ENCODE data around the gene TIMELESS. TPM values are rescaled to one million over a fixed set of nuclear protein-coding genes. Genes with fewer than 3 reads are reported as not detected.

TIMELESS gene
- total and polyA plus RNA-seq, 4 experiments from 2014 or later, result 3.2 to 7.5 (median 6.2) TPM

DNA sequence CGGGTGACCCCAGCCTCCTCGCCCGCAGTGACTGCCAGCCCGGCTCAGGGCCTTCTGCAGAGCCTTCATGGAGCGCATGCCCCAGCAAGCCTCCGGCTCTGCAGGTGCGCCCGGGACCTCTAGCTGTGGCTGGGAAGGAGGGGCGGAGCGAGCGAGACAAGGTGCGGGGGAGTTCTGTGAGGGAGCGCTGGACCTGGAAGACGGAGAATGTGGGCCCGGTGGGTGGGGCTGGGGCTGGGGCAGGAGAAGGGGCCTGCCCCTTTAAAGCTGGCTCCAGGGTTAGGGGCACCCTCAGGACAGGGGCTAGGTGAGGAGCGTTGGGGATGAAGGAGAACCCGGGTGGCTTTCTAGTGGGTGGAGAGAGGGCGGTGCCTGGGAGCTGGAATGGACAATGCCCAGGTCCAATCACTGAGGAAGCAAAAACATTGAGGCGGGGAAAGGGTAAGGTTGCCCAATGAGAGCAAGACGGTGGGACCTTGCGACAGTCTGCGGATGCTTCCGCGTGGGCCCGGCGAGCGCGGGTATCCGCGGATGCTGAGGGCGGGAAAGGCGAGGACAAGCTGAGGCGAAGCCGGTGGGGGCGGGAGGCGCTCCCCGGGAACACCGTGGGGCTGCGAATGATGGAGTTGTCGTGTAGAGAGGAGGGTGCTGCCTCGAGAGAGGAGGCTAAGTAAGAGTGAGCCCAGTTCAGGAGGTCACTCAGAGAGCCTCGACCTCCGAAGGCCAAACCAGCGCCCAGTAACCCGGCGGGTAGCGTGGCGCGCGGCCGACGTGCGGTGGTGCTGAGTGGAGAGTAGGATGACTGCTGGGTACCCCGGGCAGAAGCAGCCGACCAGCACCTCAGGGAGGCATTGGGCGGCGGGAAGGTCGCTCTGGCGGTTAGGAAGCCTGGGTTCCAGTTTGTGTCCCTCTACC is 39.1 kb upstream of the TIMELESS start, which contains the start of gene GLS2:
Gene GLS2, minus strand, starts transcription at position 121 of the 915 bp plus-strand sequence. Its CDS starts 43 bp downstream, at position 78.
- Mint-ChIP-seq H3K36me3 (peaks cover 0 to 2% of the 10 kb centered on the region in 2 donors), H3K9me3 (no peaks in the 10 kb centered on the region), H3K27ac (peak within 1 kb of the TSS; percentile 16 to 95 (median 87)), H3K4me3 (peak within 1 kb of the TSS; percentile 89 to 98 (median 94)), H3K4me1 (peaks cover 11 to 21% (median 15%) of the 10 kb centered on the region in 4 donors), H3K27me3 (peaks cover 10% of the 10 kb centered on the region in 2 donors)
- DNase-seq, result peak; percentile 80 to 84 (median 82)
- no peak within 1 kb of the TSS for H3K27ac ChIP-seq (ENCODE audit: low read depth, low read length)
- ChIA-PET POLR2A (ENCODE audit: partially characterized antibody) (interaction anchor here (0.6 to 1.8 kb wide), 13 partner anchors 20 to 515 kb away, joined by 3 to 9 read pairs (median 4); partner anchors contain the start of genes ATP5F1B, CNPY2, NACA and RAB5B), CTCF (ENCODE audit: partially characterized antibody) (interaction anchor here (0.6 to 1.3 kb wide), 3 partner anchors 8 to 369 kb away, joined by 3 to 4 read pairs (median 3); no protein-coding TSS in a partner anchor)
- H3K27me3 ChIP-seq (ENCODE audit: insufficient read depth, low read length), result no peaks in the 10 kb centered on the region
- no peaks in the 10 kb centered on the region for H3K36me3 ChIP-seq (ENCODE audit: insufficient read depth, low read length)
- H3K4me1 ChIP-seq (ENCODE audit: insufficient read depth, low read length), result peaks cover 14% of the 10 kb centered on the region
- H3K9me3 ChIP-seq (ENCODE audit: control insufficient read depth in 1 of 2, low read length in 2 of 2), result no peaks in the 10 kb centered on the region
- intact Hi-C loops (cut with micrococcal nuclease), result loop anchor here (1.0 kb wide), 1 partner anchor 20 kb away; the partner anchor contains the start of gene SPRYD4
- peak within 1 kb of the TSS; percentile 61 to 78 for H3K4me3 ChIP-seq (ENCODE audit: low read length in 2 of 2)

DNA sequence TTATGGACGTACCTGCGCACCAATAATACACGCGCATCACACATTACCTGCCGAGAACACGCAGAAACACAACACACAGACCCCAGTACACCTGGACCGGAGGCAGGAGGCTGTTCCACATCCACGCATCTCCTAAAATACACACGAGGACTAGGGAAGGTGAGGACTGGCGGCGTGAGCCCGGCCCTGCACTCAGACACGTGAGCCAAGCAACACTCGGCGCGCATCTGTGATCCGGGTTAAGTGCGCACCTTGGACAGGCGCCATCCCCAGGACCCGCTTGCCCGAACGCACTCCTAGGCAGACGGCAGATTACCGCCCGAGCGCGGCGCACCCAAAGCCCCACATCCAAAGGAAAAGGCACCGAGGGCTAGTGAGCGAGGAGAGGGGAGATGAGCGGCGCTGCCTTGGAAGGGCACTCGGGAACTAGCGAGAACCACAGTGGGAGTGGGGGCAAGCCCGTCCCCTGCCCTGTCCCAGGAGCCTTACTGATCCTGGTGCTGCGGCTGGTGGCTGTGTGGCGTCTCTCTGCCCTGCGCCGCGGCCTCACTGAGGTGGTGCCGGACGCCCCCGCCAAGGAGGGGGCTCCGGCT is 38.3 kb upstream of the TIMELESS start:
- H3K27ac ChIP-seq (ENCODE audit: low read depth, low read length), result no peak overlapping the region
- H3K36me3 Mint-ChIP-seq, result peaks cover 0 to 2% of the 10 kb centered on the region in 2 donors
- peak overlapping the region in 6 of 7 donors; percentile 38 to 93 (median 78) for H3K27ac Mint-ChIP-seq

DNA sequence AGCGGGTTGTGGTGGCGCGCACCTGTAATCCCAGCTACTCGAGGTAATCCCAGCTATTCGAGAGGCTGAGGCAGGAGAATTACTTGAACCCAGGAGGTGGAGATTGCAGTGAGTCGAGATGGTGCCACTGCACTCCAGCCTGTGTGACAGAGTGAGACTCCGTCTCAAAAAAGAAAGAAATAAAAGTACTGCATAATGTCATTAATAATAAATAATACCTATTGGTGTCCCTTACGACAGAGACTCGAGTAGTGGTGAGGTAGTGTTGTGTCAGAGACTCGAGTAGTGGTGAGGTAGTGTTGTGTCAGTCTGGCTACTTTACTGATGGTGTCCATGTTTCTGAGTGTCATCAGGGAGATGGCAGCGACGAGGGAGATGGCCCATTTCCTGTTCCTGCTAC is 37.5 kb upstream of the TIMELESS start:
- POLR2A ChIA-PET (ENCODE audit: partially characterized antibody), result no interaction called here
- Histone ChIP-seq H3K27ac (ENCODE audit: low read depth, low read length) (no peak overlapping the region), H3K36me3 (ENCODE audit: insufficient read depth, low read length) (no peaks in the 10 kb centered on the region), H3K27me3 (ENCODE audit: insufficient read depth, low read length) (no peaks in the 10 kb centered on the region), H3K9me3 (ENCODE audit: control insufficient read depth in 1 of 2, low read length in 2 of 2) (no peaks in the 10 kb centered on the region), H3K4me1 (ENCODE audit: insufficient read depth, low read length) (peaks cover 14% of the 10 kb centered on the region), H3K4me3 (ENCODE audit: low read length in 2 of 2) (no peak overlapping the region)
- Mint-ChIP-seq H3K9me3 (no peaks in the 10 kb centered on the region), H3K4me3 (peak overlapping the region; percentile 47 to 98 (median 92)), H3K27ac (peak overlapping the region in 2 of 7 donors; percentile 27 to 42), H3K36me3 (peaks cover 0 to 2% of the 10 kb centered on the region in 2 donors), H3K4me1 (peaks cover 11 to 21% (median 15%) of the 10 kb centered on the region in 4 donors), H3K27me3 (peaks cover 5 to 10% of the 10 kb centered on the region in 2 donors)
- intact Hi-C loops (cut with micrococcal nuclease), result no loop called here
- CTCF ChIA-PET (ENCODE audit: partially characterized antibody), result interaction anchor here (1.1 to 1.4 kb wide), 2 partner anchors 9 to 23 kb away, joined by 3 to 4 read pairs; no protein-coding TSS in a partner anchor
- no peak for DNase-seq

More for the DNA sequence above, 38.3 kb upstream of the TIMELESS start:
- H3K9me3 ChIP-seq (ENCODE audit: control insufficient read depth in 1 of 2, low read length in 2 of 2), result no peaks in the 10 kb centered on the region
- peak in 3 of 5 donors; percentile 18 to 35 (median 25) for DNase-seq
- H3K4me3 ChIP-seq (ENCODE audit: low read length in 2 of 2), result peak overlapping the region; percentile 61 to 78
- Mint-ChIP-seq H3K27me3 (peaks cover 7 to 10% of the 10 kb centered on the region in 2 donors), H3K9me3 (no peaks in the 10 kb centered on the region), H3K4me3 (peak overlapping the region; percentile 89 to 98 (median 94)), H3K4me1 (peaks cover 11 to 21% (median 15%) of the 10 kb centered on the region in 4 donors)
- ChIA-PET POLR2A (ENCODE audit: partially characterized antibody) (interaction anchor here (1.0 to 1.8 kb wide), 9 partner anchors 19 to 514 kb away, joined by 3 to 9 read pairs (median 4); partner anchors contain the start of genes CNPY2, NACA, RAB5B and RNF41), CTCF (ENCODE audit: partially characterized antibody) (no interaction called here)
- H3K4me1 ChIP-seq (ENCODE audit: insufficient read depth, low read length), result peaks cover 14% of the 10 kb centered on the region
- no peaks in the 10 kb centered on the region for H3K36me3 ChIP-seq (ENCODE audit: insufficient read depth, low read length)
- intact Hi-C loops (cut with micrococcal nuclease), result loop anchor here (1.0 kb wide), 1 partner anchor 19 kb away; the partner anchor contains the start of gene SPRYD4
- no peaks in the 10 kb centered on the region for H3K27me3 ChIP-seq (ENCODE audit: insufficient read depth, low read length)

DNA sequence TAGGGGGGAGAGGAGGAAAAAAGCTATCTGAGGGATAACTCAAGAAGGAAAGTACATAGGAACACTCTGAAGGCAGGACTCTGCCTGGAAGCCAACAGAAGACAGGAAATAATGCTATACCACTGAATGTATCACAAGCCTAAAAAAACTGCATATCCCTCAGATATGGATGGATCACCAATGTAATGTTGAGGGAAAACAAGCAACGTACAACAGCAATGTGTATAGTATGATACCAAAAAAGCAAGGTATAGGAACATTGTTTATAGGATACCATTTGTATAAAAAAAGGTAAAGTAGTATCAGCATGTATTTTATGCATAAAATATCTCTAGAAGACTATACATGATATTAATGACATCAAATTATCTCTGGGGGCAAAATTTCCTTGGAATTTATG is 35.3 kb upstream of the TIMELESS start:
- Histone ChIP-seq H3K27ac (ENCODE audit: low read depth, low read length) (no peak overlapping the region), H3K4me3 (ENCODE audit: low read length in 2 of 2) (no peak overlapping the region), H3K4me1 (ENCODE audit: insufficient read depth, low read length) (peaks cover 14% of the 10 kb centered on the region), H3K36me3 (ENCODE audit: insufficient read depth, low read length) (no peaks in the 10 kb centered on the region), H3K27me3 (ENCODE audit: insufficient read depth, low read length) (no peaks in the 10 kb centered on the region), H3K9me3 (ENCODE audit: control insufficient read depth in 1 of 2, low read length in 2 of 2) (no peaks in the 10 kb centered on the region)
- ChIA-PET POLR2A (ENCODE audit: partially characterized antibody) (interaction anchor here (1.2 to 1.5 kb wide), 2 partner anchors 12 to 144 kb away, joined by 3 read pairs; no protein-coding TSS in a partner anchor), CTCF (ENCODE audit: partially characterized antibody) (interaction anchor here (1.0 to 1.7 kb wide), 3 partner anchors 11 to 21 kb away, joined by 3 to 7 read pairs (median 6); no protein-coding TSS in a partner anchor)
- Mint-ChIP-seq H3K36me3 (peaks cover 0 to 2% of the 10 kb centered on the region in 2 donors), H3K27me3 (peaks cover 0 to 2% of the 10 kb centered on the region in 2 donors), H3K9me3 (no peaks in the 10 kb centered on the region), H3K4me1 (peaks cover 11 to 18% (median 14%) of the 10 kb centered on the region in 4 donors), H3K27ac (no peak overlapping the region), H3K4me3 (peak overlapping the region in 1 of 8 donors; percentile 28)
- intact Hi-C loops (cut with micrococcal nuclease), result no loop called here
- no peak for DNase-seq

DNA sequence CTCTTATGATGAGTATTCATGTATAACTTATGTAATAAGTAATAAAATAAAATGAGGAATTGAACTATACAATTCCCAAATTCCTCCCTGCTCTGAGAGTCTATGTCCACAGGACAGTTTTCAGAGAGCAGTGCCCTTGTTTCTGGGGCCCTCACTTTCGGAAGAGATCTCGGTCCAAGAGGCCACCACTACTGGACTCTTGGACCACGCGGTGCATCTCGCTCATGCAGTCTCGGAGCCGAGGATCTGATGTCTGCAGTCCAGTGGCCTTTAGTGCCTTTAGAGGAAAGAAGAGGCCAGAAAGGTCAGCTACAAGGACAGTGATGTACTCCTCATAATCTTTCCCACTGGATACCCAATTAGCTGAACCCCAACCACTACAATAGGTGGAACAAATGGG is 30.4 kb upstream of the TIMELESS start:
- Mint-ChIP-seq H3K4me3 (no peak overlapping the region), H3K9me3 (no peaks in the 10 kb centered on the region), H3K27ac (no peak overlapping the region), H3K27me3 (no peaks in the 10 kb centered on the region), H3K36me3 (peaks cover 3% of the 10 kb centered on the region in 2 donors), H3K4me1 (no peaks in the 10 kb centered on the region)
- H3K27ac ChIP-seq (ENCODE audit: low read depth, low read length), result no peak overlapping the region
- DNase-seq, result no peak
- H3K27me3 ChIP-seq (ENCODE audit: insufficient read depth, low read length), result no peaks in the 10 kb centered on the region
- POLR2A ChIA-PET (ENCODE audit: partially characterized antibody), result no interaction called here
- intact Hi-C loops (cut with micrococcal nuclease), result no loop called here
- H3K4me1 ChIP-seq (ENCODE audit: insufficient read depth, low read length), result no peaks in the 10 kb centered on the region
- CTCF ChIA-PET (ENCODE audit: partially characterized antibody), result interaction anchor here (1.4 kb wide), 1 partner anchor 9 kb away, joined by 4 read pairs; no protein-coding TSS in a partner anchor
- H3K9me3 ChIP-seq (ENCODE audit: control insufficient read depth in 1 of 2, low read length in 2 of 2), result no peaks in the 10 kb centered on the region
- no peaks in the 10 kb centered on the region for H3K36me3 ChIP-seq (ENCODE audit: insufficient read depth, low read length)
- H3K4me3 ChIP-seq (ENCODE audit: low read length in 2 of 2), result no peak overlapping the region

DNA sequence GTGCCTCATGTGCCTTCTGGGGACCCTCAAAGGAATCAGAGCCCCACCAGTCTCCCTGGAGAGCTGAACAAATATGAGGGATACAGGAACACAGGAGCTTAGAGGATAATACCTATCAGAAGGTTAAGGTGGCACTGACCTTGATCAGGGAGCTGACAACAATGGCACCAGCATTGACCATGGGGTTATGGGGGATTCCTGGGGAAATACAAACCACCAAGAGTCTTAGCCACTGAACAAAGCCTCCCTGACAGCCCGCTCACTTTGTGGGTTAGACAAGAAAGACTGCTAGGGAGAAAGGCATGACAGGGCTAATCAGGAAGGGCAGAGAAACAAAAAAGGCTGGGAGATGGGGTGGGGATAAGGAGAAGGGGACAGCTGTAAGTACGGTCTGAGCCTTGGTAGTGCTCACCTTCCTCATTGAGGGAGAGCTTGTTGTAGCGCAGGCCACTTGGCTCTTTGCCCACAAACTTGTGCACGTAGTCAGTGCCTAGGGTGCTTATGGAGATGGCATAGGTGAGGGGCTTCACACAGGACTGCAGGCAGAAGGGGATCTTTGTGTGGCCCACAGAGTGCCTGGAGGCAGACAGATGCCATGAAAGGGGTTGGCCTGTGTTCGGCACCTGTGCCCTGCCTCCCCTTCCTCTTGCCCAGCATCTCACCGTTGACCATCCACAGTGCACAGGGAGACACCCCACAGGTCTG is 28.4 kb upstream of the TIMELESS start:
- H3K4me3 Mint-ChIP-seq, result no peak overlapping the region
- peak overlapping the region in 3 of 7 donors; percentile 22 to 52 (median 46) for H3K27ac Mint-ChIP-seq
- DNase-seq, result no peak
- no peaks in the 10 kb centered on the region for H3K9me3 ChIP-seq (ENCODE audit: control insufficient read depth in 1 of 2, low read length in 2 of 2)
- no peaks in the 10 kb centered on the region for H3K27me3 Mint-ChIP-seq
- no peaks in the 10 kb centered on the region for H3K4me1 Mint-ChIP-seq
- no peaks in the 10 kb centered on the region for H3K9me3 Mint-ChIP-seq
- H3K4me1 ChIP-seq (ENCODE audit: insufficient read depth, low read length), result no peaks in the 10 kb centered on the region
- no peak overlapping the region for H3K4me3 ChIP-seq (ENCODE audit: low read length in 2 of 2)
- peaks cover 3 to 6% of the 10 kb centered on the region in 2 donors for H3K36me3 Mint-ChIP-seq
- intact Hi-C loops (cut with micrococcal nuclease), result no loop called here
- H3K27ac ChIP-seq (ENCODE audit: low read depth, low read length), result no peak overlapping the region
- ChIA-PET POLR2A (ENCODE audit: partially characterized antibody) (interaction anchor here (1.4 kb wide), 1 partner anchor 256 kb away, joined by 3 read pairs; the partner anchor contains the start of gene RNF41), CTCF (ENCODE audit: partially characterized antibody) (no interaction called here)
- peaks cover 3% of the 10 kb centered on the region for H3K36me3 ChIP-seq (ENCODE audit: insufficient read depth, low read length)
- H3K27me3 ChIP-seq (ENCODE audit: insufficient read depth, low read length), result no peaks in the 10 kb centered on the region

All from CD4-positive, alpha-beta memory T cell (primary cell).